GM20000 (cell line): ENCODE data around the gene FBXO9.

Experiments
- DNase-seq: peaks from one replicate; pipeline ENCODE4 v3.0.0; 2012; ENCODE audit warnings: low spot score
- CTCF ChIP-seq: IDR thresholded peaks from 2 replicates; pipeline ENCODE4 v1.5.1; 2012; ENCODE audit warnings: mild to moderate bottlenecking, control low read depth; ENCODE audit errors: extremely low read depth, missing control alignments

The FBXO9 gene

GRCh38 chr6:53148684-53149083 is 83.5 kb downstream of the FBXO9 start, which contains the start of gene GCM1:
Gene GCM1, minus strand, starts transcription at chr6:53148841. Its CDS starts 3,209 bp downstream, at chr6:53145632.
- DNase-seq: no peak
- no peak for TF ChIP-seq CTCF
